ENCODE data around the gene ZNF30. TPM values are rescaled to one million over a fixed set of nuclear protein-coding genes. Genes with fewer than 3 reads are reported as not detected.
A peak's percentile ranks its signal among the peaks of the same experiment; 100 is the strongest.
"Not testable (repeated sequence)": the region's sequence is repeated elsewhere in the genome, so short reads cannot be mapped to it uniquely, and the experiment has no call there.

The ZNF30 gene
- total RNA-seq: 1 to 10 TPM; 4.3 to 8.3 (median 6.9) TPM

- Histone ChIP-seq H3K4me3 (peak within 1 kb of the TSS; percentile 53 to 86 (median 67)), H3K4me1 (replicated peaks in 1 of 2) (peaks cover 3 to 9% of the 10 kb centered on the region in 2 donors), H3K27ac (peak within 1 kb of the TSS; percentile 68 to 69)
- WGBS, 10 experiments: 0 to 7% (median 0%) methylated on average over 1 to 23 of the region's 53 CpGs; no CpG with 5 or more reads in 1 of the 10 experiments
- peak; percentile 99 to 100 (median 99) for ATAC-seq (replicated peaks in 6 of 8)
- in situ Hi-C loops (cut with MboI; ENCODE audit: low pct_unique_long_range_greater_than_20kb in 2 of 9, low sequenced_read_pairs in 9 of 9, unreplicated experiment in 9 of 9): no loop called here
Measured at GRCh38 chr19:34926685-34927375, at the start of gene ZNF30. TSS of gene ZNF30 (plus strand) at chr19:34926903. CDS start at chr19:34929948, 3,045 bp downstream.

- no peak overlapping the region for H3K27ac ChIP-seq
- in situ Hi-C loops (cut with MboI; ENCODE audit: low pct_unique_long_range_greater_than_20kb in 2 of 9, low sequenced_read_pairs in 9 of 9, unreplicated experiment in 9 of 9): no loop called here
Measured at GRCh38 chr19:34879563-34879962, 47.1 kb upstream of the ZNF30 start.

GRCh38 chr19:34880034-34880433 lies 46.7 kb upstream of the ZNF30 start:
- H3K27ac ChIP-seq: no peak overlapping the region
- in situ Hi-C loops (cut with MboI; ENCODE audit: low pct_unique_long_range_greater_than_20kb in 2 of 9, low sequenced_read_pairs in 9 of 9, unreplicated experiment in 9 of 9): no loop called here
- H3K4me3 ChIP-seq: no peak overlapping the region
- H3K4me1 ChIP-seq (replicated peaks in 1 of 2): no peaks in the 10 kb centered on the region
- 0 to 80% (median 22%) methylated on average over 1 of the region's 1 CpG; no CpG with 5 or more reads in 4 of the 10 experiments for WGBS, 10 experiments
- no peak for ATAC-seq (replicated peaks in 6 of 8)

More at GRCh38 chr19:34879563-34879962, 47.1 kb upstream of the ZNF30 start:
- Histone ChIP-seq H3K4me1 (replicated peaks in 1 of 2) (no peaks in the 10 kb centered on the region), H3K4me3 (no peak overlapping the region)
- ATAC-seq (replicated peaks in 6 of 8): no peak

GRCh38 chr19:34881982-34882381 lies 44.7 kb upstream of the ZNF30 start:
- Histone ChIP-seq H3K4me1 (replicated peaks in 1 of 2) (no peaks in the 10 kb centered on the region), H3K27ac (no peak overlapping the region), H3K4me3 (no peak overlapping the region)
- WGBS, 10 experiments: 0 to 80% (median 60%) methylated on average over 1 of the region's 1 CpG; no CpG with 5 or more reads in 4 of the 10 experiments
- in situ Hi-C loops (cut with MboI; ENCODE audit: low pct_unique_long_range_greater_than_20kb in 2 of 9, low sequenced_read_pairs in 9 of 9, unreplicated experiment in 9 of 9): no loop called here
- ATAC-seq (replicated peaks in 6 of 8): no peak

- no peak overlapping the region for H3K27ac ChIP-seq
- no peak for ATAC-seq (replicated peaks in 6 of 8)
- H3K4me3 ChIP-seq: no peak overlapping the region
- H3K4me1 ChIP-seq (replicated peaks in 1 of 2): no peaks in the 10 kb centered on the region
- in situ Hi-C loops (cut with MboI; ENCODE audit: low pct_unique_long_range_greater_than_20kb in 2 of 9, low sequenced_read_pairs in 9 of 9, unreplicated experiment in 9 of 9): no loop called here
- 11 to 100% (median 64%) methylated on average over 1 to 4 of the region's 6 CpGs; no CpG with 5 or more reads in 3 of the 10 experiments for WGBS, 10 experiments
Measured at GRCh38 chr19:34888091-34888490, 38.6 kb upstream of the ZNF30 start.

- Histone ChIP-seq H3K4me3 (no peak overlapping the region), H3K27ac (no peak overlapping the region), H3K4me1 (replicated peaks in 1 of 2) (no peaks in the 10 kb centered on the region)
- in situ Hi-C loops (cut with MboI; ENCODE audit: low pct_unique_long_range_greater_than_20kb in 2 of 9, low sequenced_read_pairs in 9 of 9, unreplicated experiment in 9 of 9): no loop called here
- WGBS, 10 experiments: 0 to 100% (median 49%) methylated on average over 1 to 2 of the region's 2 CpGs
- no peak for ATAC-seq (replicated peaks in 6 of 8)
Measured at GRCh38 chr19:34900245-34900644, 26.5 kb upstream of the ZNF30 start.

GRCh38 chr19:34904664-34905527 lies 21.8 kb upstream of the ZNF30 start:
- in situ Hi-C loops (cut with MboI; ENCODE audit: low pct_unique_long_range_greater_than_20kb in 2 of 9, low sequenced_read_pairs in 9 of 9, unreplicated experiment in 9 of 9): no loop called here
- Histone ChIP-seq H3K27ac (no peak overlapping the region), H3K4me3 (no peak overlapping the region), H3K4me1 (replicated peaks in 1 of 2) (no peaks in the 10 kb centered on the region)
- 0 to 19% (median 11%) methylated on average over 3 to 18 of the region's 59 CpGs; no CpG with 5 or more reads in 2 of the 10 experiments for WGBS, 10 experiments
- ATAC-seq (replicated peaks in 6 of 8): peak in 2 of 8 experiments; percentile 56 to 60

GRCh38 chr19:34910770-34911169 lies 15.9 kb upstream of the ZNF30 start:
- H3K4me3 ChIP-seq: no peak overlapping the region
- WGBS, 10 experiments: 10 to 92% (median 80%) methylated on average over 1 to 3 of the region's 3 CpGs; no CpG with 5 or more reads in 1 of the 10 experiments
- peak in 1 of 8 experiments; percentile 58 for ATAC-seq (replicated peaks in 6 of 8)
- in situ Hi-C loops (cut with MboI; ENCODE audit: low pct_unique_long_range_greater_than_20kb in 2 of 9, low sequenced_read_pairs in 9 of 9, unreplicated experiment in 9 of 9): no loop called here
- H3K27ac ChIP-seq: no peak overlapping the region
- no peaks in the 10 kb centered on the region for H3K4me1 ChIP-seq (replicated peaks in 1 of 2)

GRCh38 chr19:34917144-34917543 lies 9.6 kb upstream of the ZNF30 start:
- H3K27ac ChIP-seq; H3K4me1 ChIP-seq (replicated peaks in 1 of 2); in situ Hi-C loops (cut with MboI; ENCODE audit: low pct_unique_long_range_greater_than_20kb in 2 of 9, low sequenced_read_pairs in 9 of 9, unreplicated experiment in 9 of 9); ATAC-seq (replicated peaks in 6 of 8); H3K4me3 ChIP-seq: not testable (repeated sequence)
- 0 to 79% (median 53%) methylated on average over 1 to 3 of the region's 3 CpGs; no CpG with 5 or more reads in 2 of the 10 experiments for WGBS, 10 experiments

- in situ Hi-C loops (cut with MboI; ENCODE audit: low pct_unique_long_range_greater_than_20kb in 2 of 9, low sequenced_read_pairs in 9 of 9, unreplicated experiment in 9 of 9): no loop called here
- Histone ChIP-seq H3K4me3 (no peak overlapping the region), H3K4me1 (replicated peaks in 1 of 2) (no peaks in the 10 kb centered on the region), H3K27ac (no peak overlapping the region)
- 100% methylated on average over 1 of the region's 2 CpGs; no CpG with 5 or more reads in 9 of the 10 experiments for WGBS, 10 experiments
- ATAC-seq (replicated peaks in 6 of 8): peak in 2 of 8 experiments; percentile 81 to 93
Measured at GRCh38 chr19:34918190-34918589, 8.5 kb upstream of the ZNF30 start.

GRCh38 chr19:34920090-34920786 lies 6.5 kb upstream of the ZNF30 start:
- in situ Hi-C loops (cut with MboI; ENCODE audit: low pct_unique_long_range_greater_than_20kb in 2 of 9, low sequenced_read_pairs in 9 of 9, unreplicated experiment in 9 of 9); H3K27ac ChIP-seq; H3K4me3 ChIP-seq; ATAC-seq (replicated peaks in 6 of 8); H3K4me1 ChIP-seq (replicated peaks in 1 of 2): not testable (repeated sequence)
- 0 to 83% (median 39%) methylated on average over 1 to 3 of the region's 8 CpGs; no CpG with 5 or more reads in 2 of the 10 experiments for WGBS, 10 experiments

GRCh38 chr19:34925278-34925855 lies 1.3 kb upstream of the ZNF30 start:
- peaks cover 3 to 9% of the 10 kb centered on the region in 2 donors for H3K4me1 ChIP-seq (replicated peaks in 1 of 2)
- 93 to 100% (median 100%) methylated on average over 1 to 3 of the region's 15 CpGs; no CpG with 5 or more reads in 6 of the 10 experiments for WGBS, 10 experiments
- no peak overlapping the region for H3K4me3 ChIP-seq
- in situ Hi-C loops (cut with MboI; ENCODE audit: low pct_unique_long_range_greater_than_20kb in 2 of 9, low sequenced_read_pairs in 9 of 9, unreplicated experiment in 9 of 9): no loop called here
- no peak overlapping the region for H3K27ac ChIP-seq
- ATAC-seq (replicated peaks in 6 of 8): no peak
